H9 (cell line): Measurements from ENCODE around the gene HOXD12. TPM values are rescaled to one million over a fixed set of nuclear protein-coding genes. Genes with fewer than 3 reads are reported as not detected.

Source experiments
- DNase-seq: peaks from one replicate; pipeline ENCODE4 v3.0.0-alpha.2; 2017
- H2AFZ ChIP-seq: one replicate; pipeline ENCODE4 v1.6.1; 2013; ENCODE audit warnings: mild to moderate bottlenecking, low read length, control low read depth, moderate library complexity
- H2AK5ac ChIP-seq: 2 replicates; pipeline ENCODE4 v1.6.1; 2013; ENCODE audit warnings: low read length, control low read depth, mixed read lengths; ENCODE audit not compliant: insufficient read length
- H2BK120ac ChIP-seq: one replicate; pipeline ENCODE4 v1.6.1; 2013; ENCODE audit warnings: low read depth, mild to moderate bottlenecking, low read length, control low read depth, inconsistent platforms; ENCODE audit not compliant: poor library complexity, severe bottlenecking
- H2BK12ac ChIP-seq: 2 replicates; pipeline ENCODE4 v1.6.1; 2013; ENCODE audit warnings: low read length, control low read depth, mixed read lengths, low read depth; ENCODE audit not compliant: insufficient read length
- H2BK15ac ChIP-seq: 2 replicates; pipeline ENCODE4 v1.6.1; 2013; ENCODE audit warnings: low read depth, low read length, control low read depth
- H2BK20ac ChIP-seq: one replicate; pipeline ENCODE4 v1.6.1; 2013; ENCODE audit warnings: low read depth, mild to moderate bottlenecking, low read length, control low read depth, inconsistent platforms; ENCODE audit not compliant: poor library complexity, severe bottlenecking
- H2BK5ac ChIP-seq: 2 replicates; pipeline ENCODE4 v1.6.1; 2013; ENCODE audit warnings: low read length, control low read depth, mixed read lengths; ENCODE audit not compliant: insufficient read length
- H3K14ac ChIP-seq: 2 replicates; pipeline ENCODE4 v1.6.1; 2013; ENCODE audit warnings: low read length, control low read depth; ENCODE audit not compliant: insufficient read depth
- H3K18ac ChIP-seq: 2 replicates; pipeline ENCODE4 v1.6.1; 2013; ENCODE audit warnings: low read depth, mild to moderate bottlenecking, mixed read lengths, low read length, control low read depth; ENCODE audit not compliant: insufficient read length
- H3K23ac ChIP-seq: 2 replicates; pipeline ENCODE4 v1.6.1; 2013; ENCODE audit warnings: low read length, control low read depth, mixed read lengths, low read depth; ENCODE audit not compliant: insufficient read length
- H3K23me2 ChIP-seq: 2 replicates; pipeline ENCODE4 v1.6.1; 2013; ENCODE audit warnings: low read depth, mild to moderate bottlenecking, mixed read lengths, low read length, control low read depth; ENCODE audit not compliant: insufficient read length, poor library complexity, severe bottlenecking
- H3K27ac ChIP-seq: 2 replicates; pipeline ENCODE4 v1.5.1; 2013; ENCODE audit warnings: low read length, control low read depth, mixed read lengths, low read depth; ENCODE audit not compliant: insufficient read length
- H3K27me3 ChIP-seq: 2 replicates; pipeline ENCODE4 v1.6.1; 2013; ENCODE audit warnings: low read length, control low read depth, inconsistent platforms; ENCODE audit not compliant: insufficient read depth
- H3K4ac ChIP-seq: 2 replicates; pipeline ENCODE4 v1.6.1; 2013; ENCODE audit warnings: low read depth, mild to moderate bottlenecking, control low read depth, inconsistent platforms, low read length, moderate library complexity
- H3K4me1 ChIP-seq: 2 replicates; pipeline ENCODE4 v1.6.1; 2013; ENCODE audit warnings: low read length, control low read depth, inconsistent platforms; ENCODE audit not compliant: insufficient read depth
- H3K4me2 ChIP-seq: 2 replicates; pipeline ENCODE4 v1.6.1; 2013; ENCODE audit warnings: low read length, control low read depth, mixed read lengths; ENCODE audit not compliant: insufficient read length, insufficient read depth
- H3K56ac ChIP-seq: 2 replicates; pipeline ENCODE4 v1.6.1; 2013; ENCODE audit warnings: low read depth, mild to moderate bottlenecking, mixed read lengths, low read length, control low read depth; ENCODE audit not compliant: insufficient read length
- H3K79me1 ChIP-seq: 2 replicates; pipeline ENCODE4 v1.6.1; 2013; ENCODE audit warnings: low read depth, mild to moderate bottlenecking, moderate library complexity, low read length, control low read depth, inconsistent platforms; ENCODE audit not compliant: insufficient read depth, poor library complexity, severe bottlenecking
- H3K79me2 ChIP-seq: 2 replicates; pipeline ENCODE4 v1.6.1; 2013; ENCODE audit warnings: low read length, control low read depth, inconsistent platforms; ENCODE audit not compliant: insufficient read depth
- H3K9ac ChIP-seq: 2 replicates; pipeline ENCODE4 v1.6.1; 2013; ENCODE audit warnings: low read length, control low read depth, mixed read lengths; ENCODE audit not compliant: insufficient read length; ENCODE audit errors: extremely low read depth
- H3K9me3 ChIP-seq: one replicate; pipeline ENCODE4 v1.6.1; 2013; ENCODE audit warnings: low read depth, low read length, inconsistent platforms; ENCODE audit not compliant: control insufficient read depth
- H3T11ph ChIP-seq: one replicate; pipeline ENCODE4 v1.6.1; 2013; ENCODE audit warnings: mild to moderate bottlenecking, low read length, control low read depth, inconsistent platforms
- H4K20me1 ChIP-seq: one replicate; pipeline ENCODE4 v1.6.1; 2013; ENCODE audit not compliant: control insufficient read depth, insufficient read length, insufficient read depth
- H4K5ac ChIP-seq: 2 replicates; pipeline ENCODE4 v1.6.1; 2013; ENCODE audit warnings: low read depth, mild to moderate bottlenecking, mixed read lengths, low read length, control low read depth; ENCODE audit not compliant: insufficient read length
- H4K8ac ChIP-seq: replicated peaks from 2 replicates; pipeline ENCODE4 v1.6.1; 2013; ENCODE audit warnings: low read length, control low read depth, mixed read lengths, low read depth; ENCODE audit not compliant: insufficient read length
- H4K91ac ChIP-seq: 2 replicates; pipeline ENCODE4 v1.6.1; 2013; ENCODE audit warnings: low read depth, mild to moderate bottlenecking, moderate library complexity, mixed read lengths, low read length, control low read depth; ENCODE audit not compliant: insufficient read length
- H3K27ac Mint-ChIP-seq, 3 experiments: 2 replicates in 2 of 3; 3 replicates in 1 of 3; pipeline ENCODE4 v1.8.0; 2020 to 2021; ENCODE audit warnings: mixed read lengths in 3 of 3, mild to moderate bottlenecking in 1 of 3, moderate library complexity in 1 of 3
- H3K27me3 Mint-ChIP-seq: 2 replicates; pipeline ENCODE4 v1.8.0; 2021; ENCODE audit warnings: low read depth, mild to moderate bottlenecking, moderate library complexity, mixed read lengths
- H3K36me3 Mint-ChIP-seq, 3 experiments: 2 replicates in 2 of 3; 3 replicates in 1 of 3; pipeline ENCODE4 v1.8.0; 2020 to 2021; ENCODE audit warnings: low read depth in 3 of 3, mixed read lengths in 3 of 3; ENCODE audit not compliant: insufficient read depth in 1 of 3
- H3K4me1 Mint-ChIP-seq, 2 experiments: 2 replicates each; pipeline ENCODE4 v1.8.0; 2020; ENCODE audit warnings: mixed read lengths in 2 of 2
- H3K4me3 Mint-ChIP-seq, 2 experiments: 2 replicates in 1 of 2; 3 replicates in 1 of 2; pipeline ENCODE4 v1.8.0; 2020 to 2021; ENCODE audit warnings: mild to moderate bottlenecking in 2 of 2, mixed read lengths in 2 of 2, moderate library complexity in 1 of 2
- H3K9me3 Mint-ChIP-seq, 2 experiments: 2 replicates in 1 of 2; 3 replicates in 1 of 2; pipeline ENCODE4 v1.8.0; 2020; ENCODE audit warnings: mild to moderate bottlenecking in 2 of 2, mixed read lengths in 2 of 2, moderate library complexity in 1 of 2
- CTCF ChIP-seq: fragments of 200-600 bp; sonication (generic); conservative IDR thresholded peaks from 3 replicates; pipeline ENCODE4 v1.8.0; 2021; ENCODE audit warnings: antibody characterized with exemption, mild to moderate bottlenecking
- total RNA-seq: library from RNA; stranded (reverse); gene quantifications from 2 replicates; pipeline ENCODE4 v1.2.1, GENCODE V29; 2021

The HOXD12 gene
- total RNA-seq, 1 experiment from 2014 or later = not detected

- Histone ChIP-seq H2AK5ac (no peak overlapping the region), H3K23me2 (peaks cover 8% of the 10 kb centered on the region), H2BK15ac (no peak overlapping the region), H4K5ac (no peak overlapping the region), H2BK12ac (no peak overlapping the region), H3K9me3 (no peaks in the 10 kb centered on the region), H3K9ac (no peak overlapping the region), H3K56ac (no peak overlapping the region), H3K27me3 (peaks cover 95% of the 10 kb centered on the region), H2BK20ac (no peak overlapping the region), H4K91ac (no peak overlapping the region), H3K23ac (no peak overlapping the region), H3K27ac (no peak overlapping the region), H3K4ac (no peak overlapping the region), H3K14ac (no peak overlapping the region), H4K8ac (no peak overlapping the region), H2BK120ac (no peak overlapping the region), H3T11ph (no peak overlapping the region), H3K4me1 (no peaks in the 10 kb centered on the region; the same call in 1 of the 2 replicates), H2BK5ac (no peak overlapping the region), H3K79me2 (no peaks in the 10 kb centered on the region), H2AFZ (no peak overlapping the region), H3K4me2 (no peak overlapping the region), H3K18ac (no peak overlapping the region), H3K79me1 (no peaks in the 10 kb centered on the region), H4K20me1 (no peaks in the 10 kb centered on the region)
- Mint-ChIP-seq H3K9me3 (peaks cover 4% of the 10 kb centered on the region in 2 experiments; a peak in 3 of 5 replicates), H3K27ac (no peak overlapping the region), H3K4me3 (peak overlapping the region in 1 of 2 experiments; percentile 81; a peak in 1 of 5 replicates), H3K36me3 (no peaks in the 10 kb centered on the region; a peak in 1 of 7 replicates), H3K4me1 (peaks cover 2 to 7% of the 10 kb centered on the region in 2 experiments; a peak in 3 of 4 replicates), H3K27me3 (peaks cover 99% of the 10 kb centered on the region)
- no peak for DNase-seq
- TF ChIP-seq CTCF = no peak
These were observed 35.4 kb downstream of the HOXD12 start for GRCh38 chr2:176135035-176135440.
